Endothelial cell of umbilical vein (primary cell): ENCODE measurements around the gene HDLBP.

Experiments
- CTCF ChIP-seq, 2 donors: IDR thresholded peaks; 1 replicate in 1 of 2; 2 replicates in 1 of 2; pipeline ENCODE4 v1.5.1; 2011; ENCODE audit warnings: low read length in 2 of 2, mild to moderate bottlenecking in 2 of 2, moderate library complexity in 2 of 2, control low read depth in 1 of 2, inconsistent platforms in 1 of 2, low read depth in 1 of 2; ENCODE audit not compliant: insufficient read depth in 1 of 2; ENCODE audit errors: extremely low read depth in 1 of 2
- FOS ChIP-seq: IDR thresholded peaks from 2 replicates; pipeline ENCODE4 v1.6.1; 2011; ENCODE audit warnings: mild to moderate bottlenecking, low read length, moderate library complexity, borderline replicate concordance; ENCODE audit not compliant: insufficient read depth
- MAX ChIP-seq: IDR thresholded peaks from 2 replicates; pipeline ENCODE4 v1.6.1; 2011; ENCODE audit not compliant: insufficient read depth, insufficient read length
- POLR2A ChIP-seq: IDR thresholded peaks from 2 replicates; pipeline ENCODE4 v1.6.1; 2012; ENCODE audit warnings: low read depth, mild to moderate bottlenecking, control low read depth, low read length
- POLR2AphosphoS5 ChIP-seq: IDR thresholded peaks from 2 replicates; pipeline ENCODE4 v1.6.1; 2012; ENCODE audit warnings: low read depth, mild to moderate bottlenecking, control low read depth, low read length, moderate library complexity; ENCODE audit not compliant: insufficient read depth

- TF ChIP-seq POLR2A, result no peak
- no peak for TF ChIP-seq CTCF (IDR thresholded peaks at IDR 0.05; ENCODE audit: extremely low read depth in 1 of 2, insufficient read depth in 1 of 2, low read depth in 1 of 2, low read length in 2 of 2)
- no peak for TF ChIP-seq POLR2AphosphoS5
- TF ChIP-seq MAX, result no peak
- no peak for TF ChIP-seq FOS
These were observed 27.1 kb downstream of the HDLBP start for GRCh38 chr2:241288324-241288888.
